ENCODE data around the gene CACNA1F.
A peak's percentile ranks its signal among the peaks of the same experiment; 100 is the strongest.

Gene CACNA1F

GRCh38 chrX:49257074-49257790 is 24.1 kb upstream of the CACNA1F start:
- no peak for DNase-seq (ENCODE audit: low spot score)

GRCh38 chrX:49256268-49256995 is 23.3 kb upstream of the CACNA1F start:
- DNase-seq (ENCODE audit: low spot score) = no peak

GRCh38 chrX:49254639-49255038 is 21.5 kb upstream of the CACNA1F start:
- DNase-seq (ENCODE audit: low spot score) = no peak

- DNase-seq (ENCODE audit: low spot score) = no peak
Measured at GRCh38 chrX:49251325-49251724, 18.2 kb upstream of the CACNA1F start.

- no peak for DNase-seq (ENCODE audit: low spot score)
Measured at GRCh38 chrX:49250578-49250977, 17.4 kb upstream of the CACNA1F start.

GRCh38 chrX:49250066-49250465 is 16.9 kb upstream of the CACNA1F start:
- no peak for DNase-seq (ENCODE audit: low spot score)

GRCh38 chrX:49249616-49250015 is 16.5 kb upstream of the CACNA1F start:
- no peak for DNase-seq (ENCODE audit: low spot score)

GRCh38 chrX:49249071-49249470 is 15.9 kb upstream of the CACNA1F start:
- no peak for DNase-seq (ENCODE audit: low spot score)

- DNase-seq (ENCODE audit: low spot score) = no peak
Measured at GRCh38 chrX:49247916-49248811, 15.0 kb upstream of the CACNA1F start.

- DNase-seq (ENCODE audit: low spot score) = no peak
Measured at GRCh38 chrX:49247346-49247745, 14.2 kb upstream of the CACNA1F start.

GRCh38 chrX:49246541-49246940 is 13.4 kb upstream of the CACNA1F start:
- no peak for DNase-seq (ENCODE audit: low spot score)

- no peak for DNase-seq (ENCODE audit: low spot score)
Measured at GRCh38 chrX:49244207-49244606, 11.1 kb upstream of the CACNA1F start.

- DNase-seq (ENCODE audit: low spot score) = no peak
Measured at GRCh38 chrX:49243166-49243565, 10.0 kb upstream of the CACNA1F start.

- DNase-seq (ENCODE audit: low spot score) = no peak
Measured at GRCh38 chrX:49242545-49243066, 9.5 kb upstream of the CACNA1F start.

GRCh38 chrX:49238735-49239134 is 5.6 kb upstream of the CACNA1F start:
- no peak for DNase-seq (ENCODE audit: low spot score)

- DNase-seq (ENCODE audit: low spot score) = no peak
Measured at GRCh38 chrX:49237060-49237459, 3.9 kb upstream of the CACNA1F start.

- no peak for DNase-seq (ENCODE audit: low spot score)
Measured at GRCh38 chrX:49233887-49234555, 881 bp upstream of the CACNA1F start.

- no peak for DNase-seq (ENCODE audit: low spot score)
Measured at GRCh38 chrX:49232525-49232924, 615 bp downstream of the CACNA1F start.

- no peak for DNase-seq (ENCODE audit: low spot score)
Measured at GRCh38 chrX:49231333-49232000, 1.7 kb downstream of the CACNA1F start.

- peak; percentile 1 for DNase-seq (ENCODE audit: low spot score)
Measured at GRCh38 chrX:49230500-49231232, 2.5 kb downstream of the CACNA1F start.

- no peak for DNase-seq (ENCODE audit: low spot score)
Measured at GRCh38 chrX:49228185-49228584, 5.0 kb downstream of the CACNA1F start.
